Esophagus muscularis mucosa (tissue), 4 donors: ENCODE data around the gene HACD2. TPM values are rescaled to one million over a fixed set of nuclear protein-coding genes. Genes with fewer than 3 reads are reported as not detected.
A peak's percentile ranks its signal among the peaks of the same experiment; 100 is the strongest.

Experiments used
- DNase-seq: peaks from one replicate; pipeline ENCODE4 v3.0.0-alpha.2; 2017; ENCODE audit errors: extremely low spot score
- H3K27ac ChIP-seq, 4 donors: fragments of 200-600 bp; sonication (generic); replicated peaks in 1 of 4; 1 replicate in 3 of 4; 2 replicates in 1 of 4; pipeline ENCODE4 v1.5.1; 2016 to 2019; ENCODE audit warnings: mild to moderate bottlenecking in 1 of 4
- H3K27me3 ChIP-seq, 4 donors: fragments of 200-600 bp; sonication (generic); one replicate each; pipeline versions ENCODE4 v1.5.1 to v1.6.0; 2016 to 2019
- H3K36me3 ChIP-seq, 4 donors: fragments of 200-600 bp; sonication (generic); one replicate each; pipeline ENCODE4 v1.5.1; 2016 to 2019
- H3K4me1 ChIP-seq, 4 donors: fragments of 200-600 bp; sonication (generic); one replicate each; pipeline ENCODE4 v1.5.1; 2016 to 2019
- H3K4me3 ChIP-seq, 4 donors: fragments of 200-600 bp; sonication (generic); 1 replicate in 2 of 4; 2 replicates in 2 of 4; pipeline ENCODE4 v1.5.1; 2016 to 2019; ENCODE audit warnings: mild to moderate bottlenecking in 4 of 4, moderate library complexity in 1 of 4
- H3K9me3 ChIP-seq, 4 donors: fragments of 200-600 bp; sonication (generic); 1 replicate in 3 of 4; 2 replicates in 1 of 4; pipeline ENCODE4 v1.5.1; 2016 to 2019
- EP300 ChIP-seq: sonication (generic); formaldehyde crosslinking; IDR thresholded peaks from one replicate; pipeline ENCODE4 v1.6.1; 2017; ENCODE audit warnings: antibody characterized with exemption
- POLR2A ChIP-seq: fragments of 450-650 bp; IDR thresholded peaks from one replicate; pipeline ENCODE4 v1.6.1; 2017; ENCODE audit warnings: antibody characterized with exemption, moderate library complexity, mild to moderate bottlenecking, low read depth
- POLR2AphosphoS5 ChIP-seq, 2 donors: sonication (generic); formaldehyde crosslinking; IDR thresholded peaks; one replicate each; pipeline ENCODE4 v1.6.1; 2017; ENCODE audit warnings: antibody characterized with exemption in 2 of 2
- whole genome bisulfite sequencing: methylation state at CpG from one replicate; pipeline ENCODE4 v1.1.5; 2018; 5-methylcytosine and 5-hydroxymethylcytosine counted together
- intact Hi-C: fragments of 100-400 bp; cut with DNase I; formaldehyde crosslinking; loops from one replicate; pipeline ENCODE4 v1.15.1; 2023
- total RNA-seq, 4 donors: library from RNA; depleted of rRNA; stranded (reverse); fragments of >200 nt; gene quantifications; one replicate each; pipeline versions ENCODE4 v1.1.0 to v1.2.1, GENCODE V29; 2016
- TF ChIP-seq, protein P1 (sequence below), 3 experiments: fragments of 200-600 bp in 2 of 3; fragments of 450-650 bp in 1 of 3; sonication (generic) in 2 of 3; IDR thresholded peaks; one replicate each; pipeline ENCODE4 v1.5.1; 2017 to 2019; ENCODE audit warnings: antibody characterized with exemption in 3 of 3, mild to moderate bottlenecking in 2 of 3, moderate library complexity in 1 of 3

Gene HACD2
- total RNA-seq, 4 donors from 2014 or later, result 20.5 to 30.3 (median 25.3) TPM

DNA sequence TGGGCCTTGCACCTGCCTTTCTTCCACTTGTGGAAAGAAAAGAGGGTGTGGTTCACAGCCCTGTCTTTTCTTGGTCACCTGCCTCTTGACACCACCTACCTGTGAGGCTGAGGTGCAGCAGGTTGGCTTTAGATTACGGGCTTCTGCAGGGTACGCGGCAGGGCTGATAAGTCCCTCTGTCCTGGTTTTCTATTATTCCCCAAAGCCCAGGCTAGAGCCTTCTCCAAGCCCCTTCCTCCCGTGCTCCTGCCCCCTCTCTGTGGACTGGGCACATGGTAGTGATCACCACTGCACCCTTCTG is 44.8 kb upstream of the HACD2 start:
- 90% methylated on average over 4 of the region's 4 CpGs for WGBS
- DNase-seq, result no peak
- TF ChIP-seq POLR2A, result no peak
- TF ChIP-seq EP300, result no peak
- TF ChIP-seq, protein P1, sequence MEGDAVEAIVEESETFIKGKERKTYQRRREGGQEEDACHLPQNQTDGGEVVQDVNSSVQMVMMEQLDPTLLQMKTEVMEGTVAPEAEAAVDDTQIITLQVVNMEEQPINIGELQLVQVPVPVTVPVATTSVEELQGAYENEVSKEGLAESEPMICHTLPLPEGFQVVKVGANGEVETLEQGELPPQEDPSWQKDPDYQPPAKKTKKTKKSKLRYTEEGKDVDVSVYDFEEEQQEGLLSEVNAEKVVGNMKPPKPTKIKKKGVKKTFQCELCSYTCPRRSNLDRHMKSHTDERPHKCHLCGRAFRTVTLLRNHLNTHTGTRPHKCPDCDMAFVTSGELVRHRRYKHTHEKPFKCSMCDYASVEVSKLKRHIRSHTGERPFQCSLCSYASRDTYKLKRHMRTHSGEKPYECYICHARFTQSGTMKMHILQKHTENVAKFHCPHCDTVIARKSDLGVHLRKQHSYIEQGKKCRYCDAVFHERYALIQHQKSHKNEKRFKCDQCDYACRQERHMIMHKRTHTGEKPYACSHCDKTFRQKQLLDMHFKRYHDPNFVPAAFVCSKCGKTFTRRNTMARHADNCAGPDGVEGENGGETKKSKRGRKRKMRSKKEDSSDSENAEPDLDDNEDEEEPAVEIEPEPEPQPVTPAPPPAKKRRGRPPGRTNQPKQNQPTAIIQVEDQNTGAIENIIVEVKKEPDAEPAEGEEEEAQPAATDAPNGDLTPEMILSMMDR (IDR thresholded peaks at IDR 0.05), result no peak
- peaks cover 16 to 82% (median 44%) of the 10 kb centered on the region in 4 donors for H3K36me3 ChIP-seq
- H3K4me1 ChIP-seq, result peaks cover 23 to 87% (median 84%) of the 10 kb centered on the region in 4 donors
- H3K27me3 ChIP-seq, result no peaks in the 10 kb centered on the region
- no peak overlapping the region for H3K4me3 ChIP-seq
- H3K9me3 ChIP-seq, result no peaks in the 10 kb centered on the region
- intact Hi-C loops, result no loop called here
- peak overlapping the region; percentile 80 to 97 (median 94) for H3K27ac ChIP-seq

DNA sequence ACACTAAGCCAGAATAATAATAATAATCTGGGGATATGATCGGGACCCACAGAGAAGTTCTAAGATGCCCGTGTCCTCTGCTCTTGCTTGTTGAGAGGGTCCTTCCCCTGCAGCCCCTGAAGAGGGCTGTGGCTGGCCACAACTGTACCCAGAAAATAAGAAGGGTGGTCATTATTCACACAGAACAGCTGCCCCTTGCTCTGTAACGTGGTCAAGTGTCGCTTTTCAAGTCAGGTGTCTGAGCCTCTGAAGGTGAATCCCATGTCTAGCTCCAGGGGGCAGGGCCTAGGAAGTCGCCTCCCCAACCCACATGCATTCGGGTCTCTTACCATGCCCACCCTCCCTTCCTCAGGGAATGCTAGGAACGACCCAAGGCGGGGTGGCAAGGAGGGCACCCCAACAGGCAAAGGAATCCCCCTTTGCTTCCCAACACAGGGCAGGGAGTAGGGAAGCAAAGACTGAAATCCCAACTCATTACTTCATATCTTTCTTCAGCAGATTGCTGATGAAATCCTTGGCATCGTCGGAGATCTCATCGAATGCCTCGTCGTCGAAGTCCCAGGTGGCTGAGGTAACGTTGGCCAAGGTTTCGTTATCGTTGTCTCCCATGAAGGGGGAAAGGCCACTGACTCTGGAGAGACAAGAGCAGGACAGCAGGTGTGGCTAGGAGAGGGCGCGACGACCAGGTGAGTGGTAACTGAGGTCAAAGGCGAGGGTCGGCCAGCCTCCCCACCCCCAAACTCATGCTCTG is 44.3 kb upstream of the HACD2 start:
- Histone ChIP-seq H3K27ac (peak overlapping the region; percentile 80 to 97 (median 94)), H3K9me3 (no peaks in the 10 kb centered on the region), H3K27me3 (no peaks in the 10 kb centered on the region), H3K4me1 (peaks cover 21 to 87% (median 84%) of the 10 kb centered on the region in 4 donors), H3K4me3 (no peak overlapping the region), H3K36me3 (peaks cover 16 to 83% (median 43%) of the 10 kb centered on the region in 4 donors)
- TF ChIP-seq EP300 (no peak), POLR2A (no peak), POLR2AphosphoS5 (IDR thresholded peaks at IDR 0.05) (peak in 1 of 2 donors; percentile 50)
- TF ChIP-seq, protein P1 (IDR thresholded peaks at IDR 0.05), result no peak
- no peak for DNase-seq
- intact Hi-C loops, result no loop called here
- WGBS, result 91% methylated on average over 22 of the region's 22 CpGs

DNA sequence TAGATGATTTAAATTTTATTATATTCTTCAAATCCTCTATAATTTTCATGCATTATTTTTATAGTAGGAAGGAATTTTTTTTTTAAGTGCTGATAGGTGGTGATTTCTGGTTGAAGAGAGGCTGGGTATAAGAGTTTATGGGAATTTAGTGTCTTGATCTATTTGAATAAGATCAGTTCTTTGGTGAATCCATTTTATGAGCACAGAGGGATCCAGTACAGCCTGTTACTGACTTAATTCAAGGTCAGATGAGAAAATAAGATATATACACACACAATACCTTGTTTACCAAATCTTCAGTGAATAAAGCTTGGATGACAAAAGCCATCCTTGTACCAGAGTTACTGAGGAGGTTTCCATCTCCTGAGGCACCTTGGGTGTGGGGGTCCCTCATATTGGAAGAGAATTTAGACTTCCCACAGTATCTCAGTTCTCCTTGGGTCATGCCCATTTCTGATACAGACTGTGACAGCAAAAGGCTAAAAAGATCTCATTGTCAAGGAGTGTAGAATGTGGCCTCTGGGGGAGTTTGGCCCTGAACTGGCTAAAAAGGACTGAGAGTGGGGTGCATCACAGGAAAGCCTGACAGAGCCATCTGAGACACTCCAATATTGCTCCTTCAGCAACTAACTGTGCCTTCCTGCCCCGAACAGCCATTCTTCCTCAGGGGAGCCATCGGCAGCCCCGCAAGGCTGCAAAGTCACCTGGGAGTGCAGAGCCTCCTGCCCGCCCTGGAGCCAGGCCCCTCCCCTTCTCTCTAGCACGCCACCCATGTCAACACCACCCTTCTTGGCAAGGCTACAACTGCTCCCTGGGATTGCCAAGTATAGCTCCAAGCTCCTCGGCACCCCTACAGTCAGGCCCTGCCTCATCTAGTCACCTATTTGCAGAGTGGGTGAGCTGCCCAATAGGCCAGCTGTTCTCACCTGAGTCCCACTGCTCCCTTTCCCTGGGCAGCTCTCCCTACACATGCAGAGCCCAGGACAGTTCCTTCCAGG is 43.1 kb upstream of the HACD2 start:
- Histone ChIP-seq H3K4me1 (peaks cover 14 to 87% (median 83%) of the 10 kb centered on the region in 4 donors), H3K27ac (peak overlapping the region; percentile 80 to 97 (median 94)), H3K27me3 (no peaks in the 10 kb centered on the region), H3K36me3 (peaks cover 16 to 92% (median 42%) of the 10 kb centered on the region in 4 donors), H3K9me3 (no peaks in the 10 kb centered on the region), H3K4me3 (no peak overlapping the region)
- 63% methylated on average over 6 of the region's 6 CpGs for WGBS
- intact Hi-C loops, result no loop called here
- no peak for DNase-seq
- TF ChIP-seq, protein P1 (IDR thresholded peaks at IDR 0.05), result no peak
- TF ChIP-seq POLR2A (no peak), POLR2AphosphoS5 (IDR thresholded peaks at IDR 0.05) (peak; percentile 75 to 79)

DNA sequence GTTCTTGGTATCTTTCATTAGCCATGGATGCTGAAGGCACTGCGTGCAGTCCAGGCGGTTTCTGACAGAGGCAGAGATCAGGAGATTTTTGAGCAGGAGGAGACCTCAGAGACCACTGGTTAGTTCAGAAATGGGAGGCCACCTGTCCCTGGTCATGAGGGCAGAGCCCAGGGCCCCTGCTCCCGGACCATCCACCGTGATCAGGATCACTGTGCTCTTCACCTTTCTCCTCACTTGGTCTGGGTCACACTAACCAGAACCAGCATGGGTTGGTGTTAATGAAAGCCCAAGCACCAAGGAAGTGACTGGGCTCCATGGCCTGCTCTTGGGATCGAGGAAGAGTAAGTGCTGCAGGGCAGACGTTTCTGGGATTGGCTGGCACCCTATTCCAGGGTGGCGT is 42.0 kb upstream of the HACD2 start:
- no peaks in the 10 kb centered on the region for H3K9me3 ChIP-seq
- peak overlapping the region; percentile 80 to 97 (median 94) for H3K27ac ChIP-seq
- H3K4me3 ChIP-seq, result no peak overlapping the region
- no peaks in the 10 kb centered on the region for H3K27me3 ChIP-seq
- peaks cover 16 to 93% (median 44%) of the 10 kb centered on the region in 4 donors for H3K36me3 ChIP-seq
- H3K4me1 ChIP-seq, result peaks cover 9 to 87% (median 83%) of the 10 kb centered on the region in 4 donors
- TF ChIP-seq EP300 (no peak), POLR2AphosphoS5 (IDR thresholded peaks at IDR 0.05) (no peak), POLR2A (no peak)
- TF ChIP-seq, protein P1 (IDR thresholded peaks at IDR 0.05), result no peak
- WGBS, result 92% methylated on average over 6 of the region's 7 CpGs
- no peak for DNase-seq
- intact Hi-C loops, result no loop called here
